ENCODE results near the gene MXD3.

Gene MXD3

DNA sequence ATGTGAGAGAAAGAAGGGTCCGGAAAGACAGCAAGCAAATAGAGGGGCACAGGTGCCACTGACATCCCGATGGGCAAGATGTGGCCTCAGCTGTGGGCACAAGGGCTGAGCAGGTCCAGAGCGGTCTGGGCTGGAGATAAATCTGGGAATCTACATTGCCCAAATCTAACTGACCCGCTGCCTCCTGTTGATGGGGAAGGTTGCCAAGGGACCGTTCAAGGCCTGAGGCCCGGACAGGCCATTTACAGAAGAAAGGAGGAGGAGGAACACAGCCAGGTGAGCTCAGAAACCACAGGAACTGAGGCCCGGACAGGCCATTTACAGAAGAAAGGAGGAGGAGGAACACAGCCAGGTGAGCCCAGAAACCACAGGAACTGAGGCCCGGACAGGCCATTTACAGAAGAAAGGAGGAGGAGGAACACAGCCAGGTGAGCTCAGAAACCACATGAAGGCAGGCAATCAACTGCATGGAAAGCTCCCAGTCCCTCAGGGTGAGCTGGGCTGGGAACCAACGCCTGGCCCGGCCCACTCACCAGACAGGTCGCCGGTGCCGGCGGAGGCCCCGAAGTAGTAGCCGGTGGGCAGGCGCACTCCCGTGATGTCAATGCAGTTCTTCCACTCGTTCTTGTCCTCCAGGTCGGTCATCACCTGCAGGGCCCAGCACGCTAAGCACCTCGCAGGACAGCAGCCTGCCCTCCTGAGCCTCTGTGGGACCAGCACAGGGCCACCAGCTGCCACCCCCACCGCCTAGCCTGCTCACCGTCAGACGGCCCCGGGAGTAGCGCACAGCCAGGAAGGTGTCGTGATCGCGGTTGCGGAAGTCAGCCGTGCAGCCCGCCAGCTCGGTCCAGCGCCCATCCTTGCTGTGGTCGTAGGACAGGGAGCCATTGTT, 25.2 kb upstream of the MXD3 start:
- WGBS, result 99% methylated on average over 36 of the region's 36 CpGs
- H2BK15ac ChIP-seq (ENCODE audit: low read depth, poor library complexity, severe bottlenecking), result no peak overlapping the region
- no peak overlapping the region for H3K4me2 ChIP-seq (ENCODE audit: low read length, poor library complexity, severe bottlenecking)
- no peak for DNase-seq
- no peak overlapping the region for H3K4ac ChIP-seq (ENCODE audit: low read depth in 1 of 2, low read length in 2 of 2)
- H2AK5ac ChIP-seq (ENCODE audit: low read length, severe bottlenecking), result no peak overlapping the region
- no peak overlapping the region for H3K14ac ChIP-seq (ENCODE audit: low read length in 2 of 2)
- H3K79me1 ChIP-seq (replicated peaks; ENCODE audit: low read length, poor library complexity, severe bottlenecking), result peaks cover 59% of the 10 kb centered on the region
- no peaks in the 10 kb centered on the region for H3K9me3 ChIP-seq (ENCODE audit: control insufficient read depth, low read length)
- H3K4me1 ChIP-seq (ENCODE audit: control insufficient read depth, insufficient read depth, low read depth, low read length), result peaks cover 2% of the 10 kb centered on the region
- no peak overlapping the region for H2BK5ac ChIP-seq (ENCODE audit: low read depth, low read length, poor library complexity, severe bottlenecking)
- H3K23ac ChIP-seq (ENCODE audit: low read length in 2 of 2), result no peak overlapping the region
- peaks cover 72 to 78% of the 10 kb centered on the region in 2 experiments for H3K36me3 ChIP-seq (ENCODE audit: control insufficient read depth in 1 of 2, insufficient read depth in 2 of 2, low read depth in 1 of 2, low read length in 2 of 2)
- H3K4me3 ChIP-seq (ENCODE audit: insufficient read depth in 1 of 2, low read depth in 1 of 2, low read length in 2 of 2), result no peak overlapping the region
- H2BK120ac ChIP-seq (ENCODE audit: low read depth, low read length), result no peak overlapping the region
- H3K27me3 ChIP-seq (ENCODE audit: control insufficient read depth in 1 of 2, insufficient read depth in 1 of 2, low read length in 2 of 2), result no peaks in the 10 kb centered on the region
- H3K9ac ChIP-seq (ENCODE audit: low read length), result no peak overlapping the region
- H2AFZ ChIP-seq (ENCODE audit: low read depth, low read length), result no peak overlapping the region
- H3K18ac ChIP-seq (ENCODE audit: low read depth in 1 of 2, low read length in 2 of 2), result no peak overlapping the region
- H4K91ac ChIP-seq (ENCODE audit: low read length), result no peak overlapping the region
- no peak overlapping the region for H4K8ac ChIP-seq (ENCODE audit: low read length)
- no peak overlapping the region for H3K27ac ChIP-seq (ENCODE audit: low read length, poor library complexity, severe bottlenecking)
- H2BK12ac ChIP-seq (ENCODE audit: low read length in 2 of 2), result no peak overlapping the region

- no peak overlapping the region for H3K4me2 ChIP-seq (ENCODE audit: low read length, poor library complexity, severe bottlenecking)
- H2BK15ac ChIP-seq (ENCODE audit: low read depth, poor library complexity, severe bottlenecking), result no peak overlapping the region
- H2BK5ac ChIP-seq (ENCODE audit: low read depth, low read length, poor library complexity, severe bottlenecking), result no peak overlapping the region
- H3K4ac ChIP-seq (ENCODE audit: low read depth in 1 of 2, low read length in 2 of 2), result no peak overlapping the region
- H2BK12ac ChIP-seq (ENCODE audit: low read length in 2 of 2), result no peak overlapping the region
- peaks cover 2% of the 10 kb centered on the region for H3K4me1 ChIP-seq (ENCODE audit: control insufficient read depth, insufficient read depth, low read depth, low read length)
- H2BK120ac ChIP-seq (ENCODE audit: low read depth, low read length), result no peak overlapping the region
- no peak overlapping the region for H3K27ac ChIP-seq (ENCODE audit: low read length, poor library complexity, severe bottlenecking)
- no peak overlapping the region for H3K14ac ChIP-seq (ENCODE audit: low read length in 2 of 2)
- peaks cover 73 to 83% of the 10 kb centered on the region in 2 experiments for H3K36me3 ChIP-seq (ENCODE audit: control insufficient read depth in 1 of 2, insufficient read depth in 2 of 2, low read depth in 1 of 2, low read length in 2 of 2)
- no peaks in the 10 kb centered on the region for H3K27me3 ChIP-seq (ENCODE audit: control insufficient read depth in 1 of 2, insufficient read depth in 1 of 2, low read length in 2 of 2)
- no peak overlapping the region for H4K91ac ChIP-seq (ENCODE audit: low read length)
- no peak overlapping the region for H2AFZ ChIP-seq (ENCODE audit: low read depth, low read length)
- DNase-seq, result peak; percentile 13
- H3K23ac ChIP-seq (ENCODE audit: low read length in 2 of 2), result no peak overlapping the region
- H3K9me3 ChIP-seq (ENCODE audit: control insufficient read depth, low read length), result no peaks in the 10 kb centered on the region
- no peak overlapping the region for H4K8ac ChIP-seq (ENCODE audit: low read length)
- H3K79me1 ChIP-seq (replicated peaks; ENCODE audit: low read length, poor library complexity, severe bottlenecking), result peaks cover 64% of the 10 kb centered on the region
- WGBS, result 84% methylated on average over 12 of the region's 12 CpGs
- no peak overlapping the region for H3K4me3 ChIP-seq (ENCODE audit: insufficient read depth in 1 of 2, low read depth in 1 of 2, low read length in 2 of 2)
- no peak overlapping the region for H3K9ac ChIP-seq (ENCODE audit: low read length)
- no peak overlapping the region for H3K18ac ChIP-seq (ENCODE audit: low read depth in 1 of 2, low read length in 2 of 2)
- no peak overlapping the region for H2AK5ac ChIP-seq (ENCODE audit: low read length, severe bottlenecking)
Observed at GRCh38 chr5:177336112-177336511, 24.4 kb upstream of the MXD3 start.

- Histone ChIP-seq H3K4me1 (ENCODE audit: control insufficient read depth, insufficient read depth, low read depth, low read length) (peaks cover 2% of the 10 kb centered on the region), H2AK5ac (ENCODE audit: low read length, severe bottlenecking) (no peak overlapping the region), H4K8ac (ENCODE audit: low read length) (no peak overlapping the region), H3K4ac (ENCODE audit: low read depth in 1 of 2, low read length in 2 of 2) (no peak overlapping the region), H3K27me3 (ENCODE audit: control insufficient read depth in 1 of 2, insufficient read depth in 1 of 2, low read length in 2 of 2) (no peaks in the 10 kb centered on the region), H3K18ac (ENCODE audit: low read depth in 1 of 2, low read length in 2 of 2) (no peak overlapping the region), H3K9me3 (ENCODE audit: control insufficient read depth, low read length) (no peaks in the 10 kb centered on the region), H3K14ac (ENCODE audit: low read length in 2 of 2) (no peak overlapping the region), H4K91ac (ENCODE audit: low read length) (no peak overlapping the region), H3K27ac (ENCODE audit: low read length, poor library complexity, severe bottlenecking) (no peak overlapping the region), H3K23ac (ENCODE audit: low read length in 2 of 2) (no peak overlapping the region), H3K36me3 (ENCODE audit: control insufficient read depth in 1 of 2, insufficient read depth in 2 of 2, low read depth in 1 of 2, low read length in 2 of 2) (peaks cover 77 to 87% of the 10 kb centered on the region in 2 experiments), H3K79me1 (replicated peaks; ENCODE audit: low read length, poor library complexity, severe bottlenecking) (peaks cover 64% of the 10 kb centered on the region), H2BK5ac (ENCODE audit: low read depth, low read length, poor library complexity, severe bottlenecking) (no peak overlapping the region), H2BK120ac (ENCODE audit: low read depth, low read length) (no peak overlapping the region), H3K9ac (ENCODE audit: low read length) (no peak overlapping the region), H3K4me3 (ENCODE audit: insufficient read depth in 1 of 2, low read depth in 1 of 2, low read length in 2 of 2) (no peak overlapping the region), H3K4me2 (ENCODE audit: low read length, poor library complexity, severe bottlenecking) (no peak overlapping the region), H2BK12ac (ENCODE audit: low read length in 2 of 2) (no peak overlapping the region), H2BK15ac (ENCODE audit: low read depth, poor library complexity, severe bottlenecking) (no peak overlapping the region), H2AFZ (ENCODE audit: low read depth, low read length) (no peak overlapping the region)
- 97% methylated on average over 7 of the region's 7 CpGs for WGBS
- DNase-seq, result no peak
Observed at GRCh38 chr5:177335701-177336065, 24.0 kb upstream of the MXD3 start.

- H4K91ac ChIP-seq (ENCODE audit: low read length), result no peak overlapping the region
- no peaks in the 10 kb centered on the region for H3K27me3 ChIP-seq (ENCODE audit: control insufficient read depth in 1 of 2, insufficient read depth in 1 of 2, low read length in 2 of 2)
- DNase-seq, result no peak
- no peak overlapping the region for H2BK12ac ChIP-seq (ENCODE audit: low read length in 2 of 2)
- no peak overlapping the region for H3K9ac ChIP-seq (ENCODE audit: low read length)
- H2BK120ac ChIP-seq (ENCODE audit: low read depth, low read length), result no peak overlapping the region
- no peak overlapping the region for H2AK5ac ChIP-seq (ENCODE audit: low read length, severe bottlenecking)
- no peak overlapping the region for H2BK15ac ChIP-seq (ENCODE audit: low read depth, poor library complexity, severe bottlenecking)
- H3K4me3 ChIP-seq (ENCODE audit: insufficient read depth in 1 of 2, low read depth in 1 of 2, low read length in 2 of 2), result no peak overlapping the region
- H3K27ac ChIP-seq (ENCODE audit: low read length, poor library complexity, severe bottlenecking), result no peak overlapping the region
- H2BK5ac ChIP-seq (ENCODE audit: low read depth, low read length, poor library complexity, severe bottlenecking), result no peak overlapping the region
- peaks cover 2% of the 10 kb centered on the region for H3K4me1 ChIP-seq (ENCODE audit: control insufficient read depth, insufficient read depth, low read depth, low read length)
- 96% methylated on average over 20 of the region's 21 CpGs for WGBS
- H3K4ac ChIP-seq (ENCODE audit: low read depth in 1 of 2, low read length in 2 of 2), result no peak overlapping the region
- no peak overlapping the region for H3K4me2 ChIP-seq (ENCODE audit: low read length, poor library complexity, severe bottlenecking)
- no peak overlapping the region for H3K23ac ChIP-seq (ENCODE audit: low read length in 2 of 2)
- no peak overlapping the region for H3K14ac ChIP-seq (ENCODE audit: low read length in 2 of 2)
- no peak overlapping the region for H3K18ac ChIP-seq (ENCODE audit: low read depth in 1 of 2, low read length in 2 of 2)
- peaks cover 83 to 94% of the 10 kb centered on the region in 2 experiments for H3K36me3 ChIP-seq (ENCODE audit: control insufficient read depth in 1 of 2, insufficient read depth in 2 of 2, low read depth in 1 of 2, low read length in 2 of 2)
- H3K79me1 ChIP-seq (replicated peaks; ENCODE audit: low read length, poor library complexity, severe bottlenecking), result peaks cover 63% of the 10 kb centered on the region
- no peaks in the 10 kb centered on the region for H3K9me3 ChIP-seq (ENCODE audit: control insufficient read depth, low read length)
- no peak overlapping the region for H4K8ac ChIP-seq (ENCODE audit: low read length)
- H2AFZ ChIP-seq (ENCODE audit: low read depth, low read length), result no peak overlapping the region
Observed at GRCh38 chr5:177334781-177335700, 23.3 kb upstream of the MXD3 start.
